AG10803 (cell line): ENCODE data around the gene KLRC4.
"Not testable (repeated sequence)": the region's sequence is repeated elsewhere in the genome, so short reads cannot be mapped to it uniquely, and the experiment has no call there.

ENCODE experiments used
- DNase-seq: peaks from one replicate; pipeline ENCODE4 v3.0.0; 2010; ENCODE audit warnings: low read depth
- H3K4me3 ChIP-seq: 2 replicates; pipeline ENCODE4 v1.5.1; 2011; ENCODE audit warnings: mild to moderate bottlenecking, low read length, control low read depth
- CTCF ChIP-seq: conservative IDR thresholded peaks from 2 replicates; pipeline ENCODE4 v1.5.1; 2011; ENCODE audit warnings: mild to moderate bottlenecking, low read length, control low read depth, inconsistent platforms

KLRC4 gene

GRCh38 chr12:10409392-10409791 lies at the start of gene KLRC4:
KLRC4 (minus strand) TSS chr12:10409757; CDS start chr12:10409575, 182 bp downstream.
- peak; percentile 1 for DNase-seq
- H3K4me3 ChIP-seq = no peak within 1 kb of the TSS
- no peak for TF ChIP-seq CTCF

GRCh38 chr12:10457760-10458159 lies 48.2 kb upstream of the KLRC4 start:
- no peak for TF ChIP-seq CTCF
- H3K4me3 ChIP-seq = no peak overlapping the region
- no peak for DNase-seq

- TF ChIP-seq CTCF = no peak
- H3K4me3 ChIP-seq = no peak overlapping the region
Measured at GRCh38 chr12:10456856-10457255, 47.3 kb upstream of the KLRC4 start.

GRCh38 chr12:10455766-10456165 lies 46.2 kb upstream of the KLRC4 start:
- DNase-seq = no peak
- H3K4me3 ChIP-seq = no peak overlapping the region
- TF ChIP-seq CTCF = no peak

More at GRCh38 chr12:10456856-10457255, 47.3 kb upstream of the KLRC4 start:
- no peak for DNase-seq

- DNase-seq = no peak
- no peak for TF ChIP-seq CTCF
- no peak overlapping the region for H3K4me3 ChIP-seq
Measured at GRCh38 chr12:10454531-10454930, 45.0 kb upstream of the KLRC4 start.

GRCh38 chr12:10453156-10453555 lies 43.6 kb upstream of the KLRC4 start, which contains the start of gene KLRC1:
KLRC1 (minus strand) TSS chr12:10453377; CDS start chr12:10451156, 2,221 bp downstream.
- TF ChIP-seq CTCF = no peak
- no peak within 1 kb of the TSS for H3K4me3 ChIP-seq
- DNase-seq = no peak

- no peak overlapping the region for H3K4me3 ChIP-seq
- no peak for TF ChIP-seq CTCF
- DNase-seq = no peak
Measured at GRCh38 chr12:10448236-10448635, 38.7 kb upstream of the KLRC4 start.

GRCh38 chr12:10446052-10446451 lies 36.5 kb upstream of the KLRC4 start:
- DNase-seq, H3K4me3 ChIP-seq: not testable (repeated sequence)

- DNase-seq, H3K4me3 ChIP-seq: not testable (repeated sequence)
Measured at GRCh38 chr12:10441144-10441543, 31.6 kb upstream of the KLRC4 start.

GRCh38 chr12:10439608-10440274 lies 30.2 kb upstream of the KLRC4 start:
- H3K4me3 ChIP-seq, DNase-seq: not testable (repeated sequence)

GRCh38 chr12:10437601-10438000 lies 28.0 kb upstream of the KLRC4 start:
- not testable (repeated sequence) for H3K4me3 ChIP-seq

More at GRCh38 chr12:10437601-10438000, 28.0 kb upstream of the KLRC4 start:
- DNase-seq = not testable (repeated sequence)
